Coronary artery (tissue), 2 donors: ENCODE measurements around the gene SEBOX.
A peak's percentile ranks its signal among the peaks of the same experiment; 100 is the strongest.

ENCODE experiments used
- DNase-seq: peaks from one replicate; pipeline ENCODE4 v3.0.0-alpha.2; 2017; ENCODE audit warnings: low spot score
- H3K27ac ChIP-seq, 2 donors: fragments of 200-600 bp; sonication (generic); one replicate each; pipeline ENCODE4 v1.5.1; 2016 to 2019
- H3K4me3 ChIP-seq: fragments of 200-600 bp; sonication (generic); 2 replicates; pipeline ENCODE4 v1.5.1; 2016; ENCODE audit warnings: mild to moderate bottlenecking, moderate library complexity
- TF ChIP-seq, protein P1 (sequence below): fragments of 200-600 bp; sonication (generic); IDR thresholded peaks from one replicate; pipeline ENCODE4 v1.5.1; 2019; ENCODE audit warnings: antibody characterized with exemption

SEBOX gene

DNA sequence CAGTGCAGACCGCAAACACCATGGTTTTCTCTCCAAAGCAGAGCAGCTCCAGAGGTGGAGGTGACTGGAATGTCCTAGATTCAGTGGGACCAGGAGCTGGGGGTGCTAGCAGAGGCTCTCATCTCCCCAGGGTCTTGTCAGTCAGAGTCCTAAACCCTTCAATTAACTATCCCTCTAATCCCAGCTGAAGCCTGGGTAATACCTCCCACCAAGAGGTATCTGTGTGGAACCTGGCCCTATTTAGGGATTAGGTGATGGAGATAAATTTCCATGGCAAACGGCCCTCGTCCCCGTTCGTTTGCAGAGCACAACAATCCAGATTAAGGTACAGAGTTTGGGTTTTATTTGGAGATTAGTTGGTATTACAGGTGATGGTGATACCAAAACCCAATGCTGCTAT lies 1.8 kb downstream of the SEBOX start:
- no peak overlapping the region for H3K4me3 ChIP-seq
- TF ChIP-seq, protein P1, sequence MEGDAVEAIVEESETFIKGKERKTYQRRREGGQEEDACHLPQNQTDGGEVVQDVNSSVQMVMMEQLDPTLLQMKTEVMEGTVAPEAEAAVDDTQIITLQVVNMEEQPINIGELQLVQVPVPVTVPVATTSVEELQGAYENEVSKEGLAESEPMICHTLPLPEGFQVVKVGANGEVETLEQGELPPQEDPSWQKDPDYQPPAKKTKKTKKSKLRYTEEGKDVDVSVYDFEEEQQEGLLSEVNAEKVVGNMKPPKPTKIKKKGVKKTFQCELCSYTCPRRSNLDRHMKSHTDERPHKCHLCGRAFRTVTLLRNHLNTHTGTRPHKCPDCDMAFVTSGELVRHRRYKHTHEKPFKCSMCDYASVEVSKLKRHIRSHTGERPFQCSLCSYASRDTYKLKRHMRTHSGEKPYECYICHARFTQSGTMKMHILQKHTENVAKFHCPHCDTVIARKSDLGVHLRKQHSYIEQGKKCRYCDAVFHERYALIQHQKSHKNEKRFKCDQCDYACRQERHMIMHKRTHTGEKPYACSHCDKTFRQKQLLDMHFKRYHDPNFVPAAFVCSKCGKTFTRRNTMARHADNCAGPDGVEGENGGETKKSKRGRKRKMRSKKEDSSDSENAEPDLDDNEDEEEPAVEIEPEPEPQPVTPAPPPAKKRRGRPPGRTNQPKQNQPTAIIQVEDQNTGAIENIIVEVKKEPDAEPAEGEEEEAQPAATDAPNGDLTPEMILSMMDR, result no peak
- no peak for DNase-seq
- no peak overlapping the region for H3K27ac ChIP-seq

DNA sequence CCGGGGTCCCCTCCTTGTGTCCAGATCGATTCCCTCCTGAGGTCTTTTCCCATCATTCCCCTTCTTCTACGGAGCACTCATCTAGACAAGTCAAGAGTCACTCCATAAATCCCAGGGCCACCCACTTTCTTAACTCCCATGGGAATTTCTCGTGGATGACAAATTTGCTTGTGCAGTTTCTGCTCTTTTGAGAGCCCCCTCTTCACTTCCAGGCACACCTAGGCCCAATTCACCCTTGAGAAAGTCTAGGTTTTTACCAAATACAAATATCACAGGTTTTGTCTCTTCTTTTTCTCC lies 7.2 kb downstream of the SEBOX start:
- H3K4me3 ChIP-seq, result peak overlapping the region; percentile 89
- H3K27ac ChIP-seq, result peak overlapping the region; percentile 63 to 92
- DNase-seq, result no peak
- TF ChIP-seq, protein P1, result no peak

DNA sequence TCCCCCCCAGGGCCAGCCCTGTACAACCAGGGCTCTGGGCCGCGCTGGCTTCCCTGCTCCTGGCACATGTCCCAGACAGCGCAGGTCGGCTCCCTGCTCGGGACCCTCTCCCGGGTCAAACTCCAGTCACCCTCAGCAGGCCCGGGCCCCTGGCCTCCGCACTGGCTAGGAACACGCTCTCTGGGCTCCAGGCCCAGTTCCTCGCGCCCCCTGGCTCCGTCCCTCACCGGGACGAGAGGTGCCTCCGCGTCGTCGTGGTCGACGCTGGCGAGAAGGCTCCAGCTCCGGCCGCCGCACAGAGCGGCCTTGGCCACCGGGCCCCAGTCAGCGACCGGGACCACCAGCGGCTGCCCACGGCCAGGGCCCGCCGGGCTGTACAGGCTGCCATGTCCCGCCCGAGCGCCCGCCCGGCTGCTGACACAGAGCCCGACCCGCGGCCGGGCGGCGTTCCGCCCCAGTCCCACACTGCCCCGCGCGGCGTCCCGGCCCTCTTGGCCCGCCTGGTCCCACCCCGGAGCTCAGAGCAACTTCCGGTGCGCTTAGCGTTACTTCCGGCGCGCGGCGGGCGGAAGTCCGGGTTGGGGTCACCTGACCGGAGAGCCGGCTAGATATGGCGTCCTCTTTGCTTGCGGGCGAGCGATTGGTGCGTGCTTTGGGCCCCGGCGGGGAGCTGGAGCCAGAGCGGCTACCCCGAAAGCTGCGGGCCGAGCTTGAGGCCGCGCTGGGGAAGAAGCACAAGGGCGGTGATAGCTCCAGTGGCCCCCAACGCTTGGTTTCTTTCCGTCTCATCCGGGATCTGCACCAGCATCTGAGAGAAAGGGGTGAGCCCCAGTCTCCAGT lies 7.7 kb downstream of the SEBOX start, which contains the start of gene POLDIP2:
Gene POLDIP2, minus strand, starts transcription at position 467 of the 840 bp plus-strand sequence. Its CDS starts 79 bp downstream, at position 388.
- TF ChIP-seq, protein P1, result no peak
- peak; percentile 96 for DNase-seq
- peak within 1 kb of the TSS; percentile 63 to 92 for H3K27ac ChIP-seq
- peak within 1 kb of the TSS; percentile 89 for H3K4me3 ChIP-seq

DNA sequence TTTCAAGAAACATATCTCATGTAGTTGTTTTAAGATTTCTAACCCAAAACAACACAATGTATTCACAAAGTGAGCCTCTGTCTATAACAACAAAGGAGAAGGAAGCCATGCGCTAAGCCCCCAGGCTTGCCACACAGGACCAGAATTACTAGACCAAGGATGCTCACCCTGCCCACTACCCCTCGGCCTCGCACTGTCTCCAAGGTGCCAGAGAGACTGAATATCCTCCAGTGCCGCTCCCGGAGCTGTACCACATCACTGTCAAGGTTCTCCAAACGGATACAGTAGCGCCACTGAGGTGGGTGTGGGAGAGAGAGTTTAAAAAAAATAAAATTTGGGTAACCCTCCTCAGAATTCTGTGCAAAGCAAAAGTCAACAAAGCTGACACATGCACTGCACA lies 14.7 kb downstream of the SEBOX start:
- H3K27ac ChIP-seq, result no peak overlapping the region
- TF ChIP-seq, protein P1, result no peak
- DNase-seq, result no peak
- H3K4me3 ChIP-seq, result no peak overlapping the region

DNA sequence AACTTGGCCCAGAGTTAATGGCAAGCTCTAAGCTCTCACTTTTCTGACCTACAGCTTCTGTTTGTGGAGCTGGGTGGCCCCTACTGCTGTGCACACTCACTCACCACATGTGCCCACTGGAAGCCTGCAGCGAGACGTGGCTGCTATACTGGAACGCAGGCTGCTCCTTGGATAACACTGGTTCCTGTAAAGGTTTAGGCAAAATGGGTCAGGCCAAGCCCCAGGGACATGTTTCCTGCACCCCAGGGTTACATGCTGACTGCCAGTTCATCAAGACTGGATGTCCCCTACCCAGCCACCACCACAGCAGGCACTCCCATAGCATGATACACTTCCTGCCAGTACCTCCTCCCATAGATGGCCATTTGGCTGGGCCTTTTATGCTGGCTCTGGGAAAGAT lies 16.0 kb downstream of the SEBOX start:
- no peak overlapping the region for H3K4me3 ChIP-seq
- TF ChIP-seq, protein P1, result no peak
- no peak for DNase-seq
- H3K27ac ChIP-seq, result no peak overlapping the region

DNA sequence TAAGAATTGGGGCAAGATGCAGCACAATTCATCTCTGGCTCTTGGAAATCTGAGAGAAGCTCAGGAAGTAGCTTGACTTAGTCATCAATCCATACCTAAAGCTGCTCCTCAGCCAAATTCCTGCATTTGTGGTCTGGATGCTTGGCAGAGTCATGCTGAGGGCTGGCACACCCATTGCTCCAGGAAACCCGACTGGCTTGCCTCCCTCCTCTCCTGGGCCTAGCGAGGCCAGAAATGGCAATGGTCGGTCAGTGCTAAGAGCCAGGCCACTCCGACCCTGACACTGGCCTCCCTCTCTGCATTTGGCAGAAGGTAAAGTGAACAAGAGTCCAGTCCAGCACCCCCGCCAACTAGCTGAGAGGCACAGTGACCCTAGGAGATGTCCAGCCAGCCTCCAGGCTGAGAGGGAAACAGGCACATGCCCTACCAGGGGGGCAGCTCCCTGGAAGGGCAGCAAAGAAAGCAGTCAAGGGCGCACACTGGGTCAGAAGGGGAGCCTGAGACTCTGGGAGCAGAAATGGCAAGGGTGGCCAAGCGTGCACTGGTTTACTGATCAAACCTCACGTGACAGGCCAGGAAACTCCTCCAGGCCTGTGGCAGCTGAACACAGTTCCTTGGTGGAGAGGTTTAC lies 17.6 kb downstream of the SEBOX start:
- H3K27ac ChIP-seq, result peak overlapping the region; percentile 8 to 77
- TF ChIP-seq, protein P1, result no peak
- DNase-seq, result no peak
- H3K4me3 ChIP-seq, result no peak overlapping the region
